Fibroblast of lung (primary cell): ENCODE data around the gene FBN3.

Experiments used
- CTCF ChIP-seq, 2 donors: IDR thresholded peaks in 1 of 2; conservative IDR thresholded peaks in 1 of 2; 1 replicate in 1 of 2; 2 replicates in 1 of 2; pipeline ENCODE4 v1.5.1; 2011 to 2012; ENCODE audit warnings: low read length in 2 of 2, control low read depth in 1 of 2, inconsistent platforms in 1 of 2, low read depth in 1 of 2, mild to moderate bottlenecking in 1 of 2
- EZH2 ChIP-seq: IDR thresholded peaks from 2 replicates; pipeline ENCODE4 v1.5.1; 2012; ENCODE audit warnings: low read length, control low read depth, mild to moderate bottlenecking; ENCODE audit errors: missing control alignments

GRCh38 chr19:8097198-8097597 lies 52.2 kb downstream of the FBN3 start:
- TF ChIP-seq CTCF (conservative IDR thresholded peaks at IDR 0.05 in 1 of 2, IDR thresholded peaks at IDR 0.05 in 1 of 2; ENCODE audit: low read depth in 1 of 2, low read length in 2 of 2) (no peak), EZH2 (no peak)
